Measurements from ENCODE around the gene UBE3D.

Gene UBE3D

DNA sequence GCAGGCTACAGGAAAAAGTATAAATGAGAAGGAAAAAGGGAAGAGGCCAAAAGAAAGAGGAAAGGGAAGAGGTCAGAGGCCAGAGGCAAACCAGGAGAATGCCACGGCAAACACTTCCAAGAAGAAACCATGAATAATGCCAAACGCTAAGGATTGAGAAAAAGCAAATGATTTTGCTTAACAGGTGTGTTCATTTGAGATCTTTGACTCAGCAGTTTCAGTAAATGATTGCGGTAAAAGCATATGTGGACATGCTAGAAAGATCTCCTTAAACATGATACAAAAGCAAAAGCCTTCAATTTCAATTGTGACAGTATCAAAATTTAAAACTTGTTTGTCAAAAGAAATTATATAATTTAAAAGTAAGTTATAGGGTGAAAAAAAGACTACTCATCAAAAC is 70.6 kb downstream of the UBE3D start:
- no peak overlapping the region for H3K9ac ChIP-seq (ENCODE audit: low read length)

DNA sequence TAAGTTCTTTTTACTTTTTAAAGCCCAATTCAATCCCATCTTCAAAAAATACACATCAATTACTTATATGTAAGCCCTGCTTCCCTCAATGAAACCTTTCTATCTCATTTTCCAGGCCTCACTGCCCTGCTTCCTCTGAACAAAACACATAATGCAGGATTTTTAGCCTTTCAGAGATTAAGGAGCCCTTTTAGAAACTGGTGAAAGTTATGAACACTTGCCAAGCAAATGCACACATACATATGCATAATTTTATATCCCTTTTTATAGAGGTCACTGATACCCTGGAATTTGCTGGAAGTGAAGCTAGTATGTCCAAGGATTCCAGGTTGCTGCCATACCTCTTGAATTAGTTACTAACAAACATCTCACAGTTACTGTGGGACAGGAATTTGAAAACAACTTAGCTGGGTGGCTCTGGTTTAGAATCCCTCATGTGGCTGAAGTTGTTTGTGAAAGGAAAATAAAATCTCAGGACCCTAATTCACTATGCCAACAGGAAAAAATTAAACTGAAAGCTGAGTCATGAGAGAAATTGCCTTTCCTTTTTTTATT is 75.8 kb downstream of the UBE3D start:
- H3K9me3 ChIP-seq (ENCODE audit: control insufficient read depth, low read depth, low read length) = no peaks in the 10 kb centered on the region
- H3K36me3 ChIP-seq (ENCODE audit: control insufficient read depth, low read depth, low read length) = no peaks in the 10 kb centered on the region
- H3K4me1 ChIP-seq (ENCODE audit: control insufficient read depth, low read depth, low read length) = no peaks in the 10 kb centered on the region
- no peak overlapping the region for H3K4me3 ChIP-seq (ENCODE audit: low read length)
- no peak overlapping the region for H3K27ac ChIP-seq (ENCODE audit: low read length)
- no peaks in the 10 kb centered on the region for H3K27me3 ChIP-seq (ENCODE audit: control insufficient read depth, insufficient read depth, low read length)
- H3K9ac ChIP-seq (ENCODE audit: low read length) = no peak overlapping the region

More for the DNA sequence above, 70.6 kb downstream of the UBE3D start:
- Histone ChIP-seq H3K4me3 (ENCODE audit: low read length) (no peak overlapping the region), H3K36me3 (ENCODE audit: control insufficient read depth, low read depth, low read length) (no peaks in the 10 kb centered on the region), H3K27ac (ENCODE audit: low read length) (no peak overlapping the region), H3K9me3 (ENCODE audit: control insufficient read depth, low read depth, low read length) (no peaks in the 10 kb centered on the region), H3K27me3 (ENCODE audit: control insufficient read depth, insufficient read depth, low read length) (no peaks in the 10 kb centered on the region), H3K4me1 (ENCODE audit: control insufficient read depth, low read depth, low read length) (no peaks in the 10 kb centered on the region)

DNA sequence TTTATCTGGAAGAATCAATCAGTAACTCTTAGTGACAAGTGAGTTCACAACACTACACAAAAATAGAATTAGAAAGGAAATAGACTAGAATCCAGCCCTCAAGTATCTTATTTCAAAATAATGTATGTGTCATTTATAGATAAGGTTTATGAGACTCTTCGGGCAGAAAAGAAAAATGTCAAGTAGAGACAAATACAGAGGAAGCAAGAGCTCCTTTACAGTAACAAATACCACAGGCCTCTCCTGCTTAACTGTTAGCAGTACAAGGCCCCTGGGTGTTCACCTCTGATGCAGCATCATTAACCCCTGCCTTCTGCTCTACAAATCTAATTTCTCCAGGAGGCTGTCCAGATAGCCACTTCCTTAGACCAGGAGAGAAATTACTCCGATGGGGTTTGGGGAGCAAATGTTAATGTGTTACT is 76.7 kb downstream of the UBE3D start:
- Histone ChIP-seq H3K36me3 (ENCODE audit: control insufficient read depth, low read depth, low read length) (no peaks in the 10 kb centered on the region), H3K27me3 (ENCODE audit: control insufficient read depth, insufficient read depth, low read length) (no peaks in the 10 kb centered on the region), H3K9ac (ENCODE audit: low read length) (no peak overlapping the region), H3K4me3 (ENCODE audit: low read length) (no peak overlapping the region), H3K9me3 (ENCODE audit: control insufficient read depth, low read depth, low read length) (no peaks in the 10 kb centered on the region), H3K4me1 (ENCODE audit: control insufficient read depth, low read depth, low read length) (no peaks in the 10 kb centered on the region), H3K27ac (ENCODE audit: low read length) (no peak overlapping the region)

DNA sequence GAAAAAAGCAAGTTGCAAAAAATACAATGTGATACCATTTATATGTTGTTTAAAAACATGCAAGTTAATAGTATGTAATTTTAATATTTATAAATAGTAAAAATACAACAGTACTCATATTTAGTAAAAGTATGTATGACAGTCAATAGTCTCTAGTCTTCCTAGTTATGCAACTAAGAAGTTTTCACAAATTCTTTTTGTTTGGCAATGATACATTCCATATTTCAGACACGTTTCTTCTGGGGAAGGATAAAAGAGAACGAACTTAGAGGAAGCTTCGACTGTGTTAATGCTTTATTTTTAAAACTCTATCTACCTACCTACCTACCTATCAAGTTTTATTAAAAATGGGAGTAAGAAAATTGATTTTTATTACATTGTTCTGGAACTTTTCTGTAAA is 77.7 kb downstream of the UBE3D start:
- Histone ChIP-seq H3K4me1 (ENCODE audit: control insufficient read depth, low read depth, low read length) (no peaks in the 10 kb centered on the region), H3K36me3 (ENCODE audit: control insufficient read depth, low read depth, low read length) (no peaks in the 10 kb centered on the region), H3K27ac (ENCODE audit: low read length) (no peak overlapping the region), H3K4me3 (ENCODE audit: low read length) (no peak overlapping the region), H3K9me3 (ENCODE audit: control insufficient read depth, low read depth, low read length) (no peaks in the 10 kb centered on the region), H3K9ac (ENCODE audit: low read length) (no peak overlapping the region), H3K27me3 (ENCODE audit: control insufficient read depth, insufficient read depth, low read length) (no peaks in the 10 kb centered on the region)

DNA sequence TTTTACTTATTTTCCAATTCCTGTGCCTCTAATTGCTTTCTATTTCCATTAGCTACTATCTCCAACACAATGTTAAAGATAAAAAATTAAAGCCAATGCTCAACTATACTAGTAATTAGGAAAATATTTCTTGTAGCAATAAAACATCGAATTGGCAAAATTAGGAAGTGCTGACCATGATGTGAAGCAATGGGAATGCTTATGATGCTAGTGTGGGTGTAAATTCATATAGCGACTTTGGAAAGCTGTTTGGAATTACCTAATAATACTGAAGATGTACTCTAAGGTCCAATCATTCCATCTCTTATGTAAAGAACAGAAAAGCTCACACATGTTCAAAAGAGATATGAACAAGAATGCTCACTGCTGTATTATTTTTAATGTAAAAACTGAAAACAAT is 78.2 kb downstream of the UBE3D start:
- H3K9ac ChIP-seq (ENCODE audit: low read length) = no peak overlapping the region
- H3K27ac ChIP-seq (ENCODE audit: low read length) = no peak overlapping the region
- H3K36me3 ChIP-seq (ENCODE audit: control insufficient read depth, low read depth, low read length) = no peaks in the 10 kb centered on the region
- H3K27me3 ChIP-seq (ENCODE audit: control insufficient read depth, insufficient read depth, low read length) = no peaks in the 10 kb centered on the region
- H3K4me1 ChIP-seq (ENCODE audit: control insufficient read depth, low read depth, low read length) = no peaks in the 10 kb centered on the region
- no peaks in the 10 kb centered on the region for H3K9me3 ChIP-seq (ENCODE audit: control insufficient read depth, low read depth, low read length)
- no peak overlapping the region for H3K4me3 ChIP-seq (ENCODE audit: low read length)

DNA sequence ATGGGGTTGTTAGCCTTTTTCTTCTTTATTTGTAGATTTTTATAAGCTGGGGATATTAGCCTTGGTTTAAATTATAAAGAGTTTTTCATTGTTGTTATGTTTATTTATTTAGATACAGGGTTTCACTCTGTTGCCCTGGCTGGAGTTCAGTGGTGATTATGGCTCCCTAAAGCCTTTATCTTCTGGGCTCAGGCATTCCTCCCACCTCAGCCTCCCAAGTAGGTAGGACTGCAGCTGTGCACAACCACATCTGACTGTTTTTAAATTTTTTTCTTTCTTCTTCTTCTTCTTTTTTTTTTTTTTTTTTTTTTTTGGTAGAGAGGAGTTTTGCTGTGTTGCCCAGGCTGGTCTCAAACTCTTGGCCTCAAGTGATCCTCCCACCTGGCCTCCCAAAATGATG is 80.9 kb downstream of the UBE3D start:
- no peak overlapping the region for H3K4me3 ChIP-seq (ENCODE audit: low read length)
- H3K36me3 ChIP-seq (ENCODE audit: control insufficient read depth, low read depth, low read length) = no peaks in the 10 kb centered on the region
- H3K27me3 ChIP-seq (ENCODE audit: control insufficient read depth, insufficient read depth, low read length) = no peaks in the 10 kb centered on the region
- H3K4me1 ChIP-seq (ENCODE audit: control insufficient read depth, low read depth, low read length) = no peaks in the 10 kb centered on the region
- no peaks in the 10 kb centered on the region for H3K9me3 ChIP-seq (ENCODE audit: control insufficient read depth, low read depth, low read length)
- H3K27ac ChIP-seq (ENCODE audit: low read length) = no peak overlapping the region
- no peak overlapping the region for H3K9ac ChIP-seq (ENCODE audit: low read length)

DNA sequence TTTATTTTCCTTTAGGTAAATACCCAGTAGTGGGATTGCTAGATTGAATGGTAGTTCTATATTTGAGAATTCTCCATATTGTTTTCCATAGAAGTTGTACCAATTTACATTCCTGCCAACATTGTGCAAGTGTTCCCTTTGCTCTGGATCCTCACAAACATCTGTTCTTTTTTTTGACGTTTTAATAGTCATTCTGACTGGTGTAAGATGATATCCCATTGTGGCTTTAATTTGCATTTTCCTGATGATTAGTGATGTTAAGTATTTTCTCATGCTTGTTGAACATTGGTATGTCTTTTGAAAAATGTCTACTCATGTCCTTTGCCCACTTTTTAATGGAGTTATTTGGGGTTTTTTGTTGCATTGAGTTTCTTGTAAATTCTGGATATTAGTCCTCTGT is 85.6 kb downstream of the UBE3D start:
- Histone ChIP-seq H3K27me3 (ENCODE audit: control insufficient read depth, insufficient read depth, low read length) (no peaks in the 10 kb centered on the region), H3K36me3 (ENCODE audit: control insufficient read depth, low read depth, low read length) (no peaks in the 10 kb centered on the region), H3K9ac (ENCODE audit: low read length) (no peak overlapping the region), H3K4me1 (ENCODE audit: control insufficient read depth, low read depth, low read length) (no peaks in the 10 kb centered on the region), H3K27ac (ENCODE audit: low read length) (no peak overlapping the region), H3K9me3 (ENCODE audit: control insufficient read depth, low read depth, low read length) (no peaks in the 10 kb centered on the region), H3K4me3 (ENCODE audit: low read length) (no peak overlapping the region)

DNA sequence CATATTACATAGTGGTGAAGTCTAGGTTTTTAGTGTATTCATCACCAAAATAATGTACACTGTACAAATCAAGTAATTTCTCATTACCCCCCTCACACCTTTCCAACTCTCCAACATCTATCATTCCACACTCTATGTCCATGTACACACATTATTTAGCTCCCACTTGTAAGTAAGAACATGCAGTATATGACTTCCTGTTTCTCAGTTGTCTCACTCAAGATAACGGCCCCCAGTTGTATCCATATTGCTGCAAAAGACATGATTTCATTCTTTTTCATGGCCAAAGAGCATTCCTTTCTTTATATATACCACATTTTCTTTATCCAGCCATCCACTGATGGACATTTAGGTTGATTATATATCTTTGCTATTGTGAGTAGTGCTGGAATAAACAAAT is 86.0 kb downstream of the UBE3D start:
- no peak overlapping the region for H3K27ac ChIP-seq (ENCODE audit: low read length)
- no peaks in the 10 kb centered on the region for H3K4me1 ChIP-seq (ENCODE audit: control insufficient read depth, low read depth, low read length)
- no peak overlapping the region for H3K4me3 ChIP-seq (ENCODE audit: low read length)
- H3K27me3 ChIP-seq (ENCODE audit: control insufficient read depth, insufficient read depth, low read length) = no peaks in the 10 kb centered on the region
- no peaks in the 10 kb centered on the region for H3K36me3 ChIP-seq (ENCODE audit: control insufficient read depth, low read depth, low read length)
- no peaks in the 10 kb centered on the region for H3K9me3 ChIP-seq (ENCODE audit: control insufficient read depth, low read depth, low read length)
- no peak overlapping the region for H3K9ac ChIP-seq (ENCODE audit: low read length)

DNA sequence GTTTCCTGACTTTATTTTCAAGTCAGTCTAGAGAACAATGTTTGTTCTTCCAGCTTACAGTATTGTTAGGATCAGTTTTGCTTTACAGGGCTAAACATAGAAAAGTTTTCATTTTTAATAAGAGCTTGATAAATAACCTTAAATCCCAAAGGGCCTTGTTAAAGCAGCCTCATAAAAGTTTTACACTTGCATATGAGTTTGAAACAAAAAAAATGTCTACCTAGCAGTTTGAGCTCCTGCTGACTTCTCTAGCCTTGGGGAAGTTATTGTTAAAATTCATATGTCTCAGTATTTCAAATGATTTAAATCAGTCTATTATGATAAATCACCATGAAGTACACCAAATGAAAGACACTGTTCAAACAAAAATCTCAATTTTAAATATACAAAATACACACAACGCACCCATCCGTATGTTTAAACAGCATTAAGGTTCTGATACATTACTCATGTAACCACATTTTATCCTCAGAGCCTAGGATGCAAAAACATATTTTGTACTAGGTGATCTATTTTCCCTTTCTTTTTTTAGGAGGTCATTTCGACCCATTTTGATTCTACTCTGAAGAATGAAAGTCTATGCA is 87.2 kb downstream of the UBE3D start:
- Histone ChIP-seq H3K27me3 (ENCODE audit: control insufficient read depth, insufficient read depth, low read length) (no peaks in the 10 kb centered on the region), H3K36me3 (ENCODE audit: control insufficient read depth, low read depth, low read length) (no peaks in the 10 kb centered on the region), H3K4me1 (ENCODE audit: control insufficient read depth, low read depth, low read length) (no peaks in the 10 kb centered on the region), H3K9ac (ENCODE audit: low read length) (no peak overlapping the region), H3K27ac (ENCODE audit: low read length) (no peak overlapping the region), H3K9me3 (ENCODE audit: control insufficient read depth, low read depth, low read length) (no peaks in the 10 kb centered on the region), H3K4me3 (ENCODE audit: low read length) (no peak overlapping the region)

DNA sequence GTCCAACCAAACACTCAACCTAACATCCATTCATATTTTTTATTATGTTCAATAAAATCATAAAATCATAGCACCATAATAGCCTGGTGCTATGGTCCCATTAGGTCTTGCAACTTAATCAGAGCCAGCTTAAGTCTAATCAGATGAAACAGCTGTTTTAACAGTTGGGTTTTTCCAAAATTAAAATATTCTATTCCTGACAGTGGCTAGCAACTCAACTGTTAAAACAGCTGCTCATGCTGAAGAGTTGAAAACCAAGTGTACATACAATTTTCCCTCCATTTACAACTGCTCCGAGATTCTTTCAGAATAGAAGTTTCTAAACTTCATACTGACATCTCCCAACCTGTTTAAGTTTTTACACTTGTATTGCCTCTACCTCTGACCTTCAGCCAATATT is 89.5 kb downstream of the UBE3D start:
- no peaks in the 10 kb centered on the region for H3K27me3 ChIP-seq (ENCODE audit: control insufficient read depth, insufficient read depth, low read length)
- H3K36me3 ChIP-seq (ENCODE audit: control insufficient read depth, low read depth, low read length) = no peaks in the 10 kb centered on the region
- no peak overlapping the region for H3K27ac ChIP-seq (ENCODE audit: low read length)
- H3K4me3 ChIP-seq (ENCODE audit: low read length) = no peak overlapping the region
- no peaks in the 10 kb centered on the region for H3K4me1 ChIP-seq (ENCODE audit: control insufficient read depth, low read depth, low read length)
- H3K9me3 ChIP-seq (ENCODE audit: control insufficient read depth, low read depth, low read length) = no peaks in the 10 kb centered on the region
- no peak overlapping the region for H3K9ac ChIP-seq (ENCODE audit: low read length)

DNA sequence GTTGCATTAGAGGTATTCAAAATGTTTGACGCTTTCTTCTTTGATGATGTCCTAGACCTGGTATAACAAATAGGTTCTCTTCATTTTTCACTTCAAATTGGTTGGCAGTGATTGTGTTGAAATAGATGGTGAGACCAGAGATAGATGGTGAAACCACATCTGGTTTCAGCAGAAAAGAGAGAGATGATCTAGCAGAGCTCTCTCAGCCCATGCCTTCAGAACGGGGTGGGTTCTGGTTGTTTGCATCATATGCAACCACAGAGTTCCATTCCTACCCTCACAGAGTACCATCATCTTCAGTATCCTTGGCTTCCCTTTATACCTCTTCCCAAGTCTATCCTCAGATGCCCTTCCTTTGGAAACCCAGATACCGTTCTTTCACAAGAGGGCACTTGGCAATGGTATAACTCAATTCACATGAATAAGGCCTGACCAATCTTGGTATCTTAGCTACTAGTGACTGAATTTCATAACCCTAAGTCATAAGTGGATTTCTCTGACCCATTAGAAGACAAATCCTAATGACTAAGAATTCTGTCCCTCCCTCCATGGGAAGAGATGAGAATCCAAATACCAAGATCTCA is 93.7 kb downstream of the UBE3D start:
- no peak overlapping the region for H3K27ac ChIP-seq (ENCODE audit: low read length)
- H3K9me3 ChIP-seq (ENCODE audit: control insufficient read depth, low read depth, low read length) = no peaks in the 10 kb centered on the region
- H3K4me3 ChIP-seq (ENCODE audit: low read length) = no peak overlapping the region
- no peaks in the 10 kb centered on the region for H3K36me3 ChIP-seq (ENCODE audit: control insufficient read depth, low read depth, low read length)
- no peak overlapping the region for H3K9ac ChIP-seq (ENCODE audit: low read length)
- no peaks in the 10 kb centered on the region for H3K4me1 ChIP-seq (ENCODE audit: control insufficient read depth, low read depth, low read length)
- no peaks in the 10 kb centered on the region for H3K27me3 ChIP-seq (ENCODE audit: control insufficient read depth, insufficient read depth, low read length)

DNA sequence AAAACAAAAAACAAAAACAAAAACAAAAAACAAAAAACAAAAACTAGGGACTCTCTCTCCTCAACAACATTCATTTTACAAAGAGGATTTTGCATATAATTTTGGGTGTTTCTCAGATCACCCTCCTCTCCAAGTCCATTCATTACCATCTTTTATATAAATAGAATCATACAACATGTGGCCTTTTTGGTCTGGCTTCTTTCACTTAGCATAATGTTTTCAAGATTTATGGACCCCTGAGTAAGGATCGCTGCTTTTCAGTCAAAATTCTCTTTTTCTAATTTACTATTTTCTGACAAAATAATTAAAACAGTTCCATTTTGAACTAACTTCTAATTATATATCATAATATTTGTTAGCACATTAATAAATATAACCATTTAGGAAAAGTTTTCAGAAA is 94.8 kb downstream of the UBE3D start:
- H3K4me1 ChIP-seq (ENCODE audit: control insufficient read depth, low read depth, low read length) = no peaks in the 10 kb centered on the region
- no peaks in the 10 kb centered on the region for H3K9me3 ChIP-seq (ENCODE audit: control insufficient read depth, low read depth, low read length)
- no peak overlapping the region for H3K4me3 ChIP-seq (ENCODE audit: low read length)
- H3K36me3 ChIP-seq (ENCODE audit: control insufficient read depth, low read depth, low read length) = no peaks in the 10 kb centered on the region
- H3K27ac ChIP-seq (ENCODE audit: low read length) = no peak overlapping the region
- no peaks in the 10 kb centered on the region for H3K27me3 ChIP-seq (ENCODE audit: control insufficient read depth, insufficient read depth, low read length)
- H3K9ac ChIP-seq (ENCODE audit: low read length) = no peak overlapping the region

Measured in iPS-18a (cell line).